DMS 273 (cell line): ENCODE measurements around the gene RTN1.
"Not testable (repeated sequence)": the region's sequence is repeated elsewhere in the genome, so short reads cannot be mapped to it uniquely, and the experiment has no call there.

Experiments used
- DNase-seq: peaks from one replicate; lab custom pipeline; 2025; ENCODE audit not compliant: unreplicated experiment; lab: John Stamatoyannopoulos, UW

Gene RTN1

DNA sequence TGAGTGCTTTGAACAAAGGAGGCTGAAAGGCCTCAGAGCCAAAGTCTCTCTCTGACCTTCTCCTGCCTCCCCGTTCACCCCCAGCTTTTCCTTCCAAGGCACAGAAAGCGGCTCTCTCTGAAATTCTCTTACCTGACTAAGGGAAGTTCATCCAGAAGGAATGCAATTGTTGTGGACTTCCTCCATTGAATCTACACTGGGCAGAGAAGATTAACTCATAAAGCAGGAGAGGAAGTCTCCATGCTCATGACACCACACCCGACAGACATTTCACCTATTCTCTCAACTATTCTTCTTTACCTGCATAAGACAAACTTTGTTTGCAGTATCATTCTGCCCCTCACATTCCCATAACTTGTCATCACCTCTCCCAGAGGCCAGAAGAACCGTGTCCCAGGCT is 164.7 kb downstream of the RTN1 start:
- no peak for DNase-seq

- no peak for DNase-seq
These were observed 165.3 kb downstream of the RTN1 start for GRCh38 chr14:59705245-59705644.

- DNase-seq = no peak
These were observed 166.4 kb downstream of the RTN1 start for GRCh38 chr14:59704054-59704645.

DNA sequence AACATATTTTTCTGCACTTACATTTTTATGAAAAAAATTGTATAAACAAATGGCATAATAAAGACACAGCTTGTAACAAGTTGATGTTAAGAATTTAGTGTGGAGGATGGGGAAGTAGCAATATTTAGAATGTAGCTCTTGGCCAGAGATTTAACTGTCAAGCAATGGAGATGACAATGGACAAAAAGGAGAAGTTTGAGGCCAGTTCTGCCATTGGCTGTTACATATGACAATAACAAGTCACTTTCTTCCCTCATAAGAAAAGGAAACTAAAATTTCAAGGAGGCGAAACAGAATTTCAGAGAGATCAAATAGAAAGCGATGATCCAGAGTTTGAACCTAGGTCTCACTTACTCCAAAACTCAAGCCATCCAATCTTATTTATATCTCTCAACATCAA is 171.1 kb downstream of the RTN1 start:
- no peak for DNase-seq

DNA sequence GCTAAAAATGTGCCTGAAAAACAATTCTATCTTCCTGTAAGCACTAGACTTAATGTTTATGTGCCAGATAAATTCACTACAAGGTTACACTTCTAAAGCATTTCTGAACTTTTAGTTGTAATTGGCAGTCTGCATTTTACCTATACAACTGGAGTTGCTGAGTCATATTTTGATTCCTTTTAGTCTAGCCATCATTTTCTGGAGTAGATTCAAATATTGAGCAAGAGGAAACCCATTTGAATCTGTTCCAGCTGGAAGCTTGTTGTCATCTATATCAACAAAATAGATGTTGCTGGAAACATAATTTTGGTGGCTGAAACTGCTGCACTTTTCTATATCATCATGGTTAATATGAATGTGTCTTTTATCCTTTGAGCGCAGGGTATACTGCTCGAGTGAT is 171.8 kb downstream of the RTN1 start:
- DNase-seq = peak; percentile 19

DNA sequence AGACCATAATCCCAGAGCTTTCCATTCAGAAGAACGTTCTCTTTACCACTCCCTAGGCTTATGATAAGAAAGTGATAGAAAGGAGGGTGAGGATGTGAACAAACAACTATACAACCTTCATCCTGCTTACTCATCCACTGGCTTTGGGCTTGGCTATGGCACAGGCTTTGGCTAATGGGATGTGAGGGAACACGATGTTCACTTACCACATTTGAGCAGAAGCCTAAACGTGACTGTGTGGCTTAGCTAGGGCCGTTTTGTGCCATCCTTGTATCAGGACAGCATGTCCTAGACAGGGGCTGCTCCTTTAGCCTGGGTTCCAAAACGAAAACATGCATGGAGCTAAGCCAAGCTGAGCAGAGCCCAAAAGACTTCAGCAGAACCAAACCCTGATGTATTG is 175.4 kb downstream of the RTN1 start:
- DNase-seq = no peak

DNA sequence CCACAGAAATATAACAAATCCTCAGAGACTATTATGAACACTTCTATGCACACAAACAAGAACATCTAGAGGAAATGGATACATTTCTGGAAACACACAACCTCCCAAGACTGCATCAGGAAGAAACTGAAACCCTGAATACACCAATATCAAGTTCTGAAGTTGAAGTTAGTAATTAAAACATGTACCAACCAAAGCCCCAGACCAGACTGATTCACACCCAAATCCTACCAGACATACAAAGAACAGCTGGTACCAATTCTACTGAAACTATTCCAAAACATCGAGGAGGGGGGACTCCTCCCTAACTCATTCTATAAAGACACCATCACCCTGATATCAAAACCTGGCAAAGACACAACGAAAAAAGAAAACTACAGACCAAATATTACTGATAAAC is 179.3 kb downstream of the RTN1 start:
- no peak for DNase-seq

GRCh38 chr14:59690426-59690825 is 180.2 kb downstream of the RTN1 start:
- DNase-seq = no peak

DNA sequence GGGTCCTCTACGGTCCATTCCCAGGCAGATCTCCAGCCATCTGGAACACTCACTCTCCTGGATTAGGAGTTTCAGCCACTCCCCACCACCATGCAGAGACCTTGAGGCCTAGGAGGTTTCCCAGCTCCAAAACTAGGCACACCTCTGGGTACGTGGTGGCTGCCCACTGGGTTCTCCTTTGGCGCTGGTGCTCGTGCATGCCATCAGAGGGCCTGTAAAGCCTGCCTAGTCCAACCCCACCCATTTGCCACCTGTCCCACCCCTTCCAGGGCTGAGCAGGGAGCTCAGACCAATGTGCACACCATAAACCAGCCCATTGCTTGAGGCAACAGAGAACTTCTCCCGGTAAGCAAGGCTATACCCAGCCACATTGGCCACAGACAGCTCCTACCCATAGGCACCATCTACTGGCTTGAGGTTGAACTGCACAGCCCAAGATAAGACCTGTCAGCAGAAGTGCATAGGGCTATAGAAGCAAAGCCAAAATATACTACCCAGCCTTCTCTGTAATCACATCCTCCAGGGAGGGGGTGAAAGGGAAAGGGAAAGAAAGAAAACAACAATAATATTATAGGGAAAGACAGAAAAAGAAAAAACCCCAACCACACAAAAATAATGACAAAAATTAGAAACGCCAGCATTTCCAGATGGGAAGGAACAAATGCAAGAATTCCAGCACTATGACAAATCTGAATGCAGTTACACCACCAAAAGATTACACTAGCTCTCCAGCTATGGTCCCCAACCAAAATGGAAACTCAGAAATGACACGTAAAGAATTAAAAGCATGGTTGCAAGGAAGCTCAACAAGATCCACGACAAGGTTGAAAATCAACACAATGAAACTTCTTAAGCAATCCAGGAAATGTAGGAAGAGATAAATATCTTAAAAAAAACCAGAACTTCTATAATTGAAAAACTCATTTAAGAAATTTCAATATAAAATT is 182.1 kb downstream of the RTN1 start:
- peak; percentile 71 for DNase-seq

DNA sequence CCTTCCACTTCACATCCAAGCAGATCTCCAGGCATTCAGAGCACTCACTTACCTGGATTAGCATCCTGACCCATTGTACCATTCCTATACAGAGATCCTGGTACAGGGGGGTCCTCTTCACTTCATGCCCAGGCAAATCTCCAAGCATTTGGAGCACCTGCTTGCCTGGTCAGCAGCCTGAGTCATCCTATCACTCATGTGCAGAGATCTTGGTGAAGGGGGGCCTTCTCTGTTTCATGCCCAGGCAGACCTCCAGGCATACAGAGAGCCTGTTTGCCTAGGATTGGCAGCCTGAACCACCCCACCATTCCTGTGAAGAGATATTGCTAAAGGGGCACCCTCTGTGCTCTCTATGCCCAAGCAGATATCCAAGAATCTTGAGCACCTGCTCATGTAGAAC is 182.9 kb downstream of the RTN1 start:
- DNase-seq = no peak

DNA sequence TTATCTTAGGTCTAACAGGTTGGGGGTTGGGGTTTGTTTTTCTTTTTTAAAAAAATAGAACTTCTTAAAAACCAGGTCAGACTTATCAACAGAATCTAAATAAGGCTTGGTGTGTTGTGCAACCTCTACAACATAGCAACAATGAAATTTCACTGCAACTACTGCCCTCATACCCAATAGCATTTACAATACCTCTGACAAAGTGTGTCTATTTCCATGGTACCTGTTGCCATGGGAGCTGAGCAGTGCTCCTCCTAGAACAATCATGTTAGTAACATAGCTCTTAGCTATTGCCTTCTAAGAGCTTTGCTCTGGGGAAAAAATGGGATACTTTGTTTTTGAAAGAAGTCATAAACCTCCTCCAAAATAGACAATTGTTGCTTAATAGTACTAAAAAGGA is 190.7 kb downstream of the RTN1 start:
- DNase-seq = peak; percentile 55

DNA sequence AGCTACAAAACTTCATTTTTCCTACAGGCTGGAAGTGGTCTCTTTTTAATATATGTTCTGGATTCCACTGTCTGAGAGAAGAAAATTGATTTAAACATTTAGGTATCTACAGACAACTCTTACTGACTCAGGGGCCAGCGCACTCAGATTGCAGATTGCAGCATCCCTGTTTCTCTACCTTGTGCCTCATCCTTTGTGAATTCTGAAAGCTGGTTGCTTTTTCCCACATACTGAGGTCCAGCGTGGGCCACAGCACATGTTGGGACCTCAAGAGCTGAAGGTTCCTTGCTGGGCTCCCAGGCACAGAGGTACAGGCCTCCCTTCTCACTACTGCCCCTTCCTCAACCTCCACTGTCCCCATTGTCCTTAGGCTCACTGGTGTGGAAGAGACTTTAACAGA is 192.2 kb downstream of the RTN1 start:
- no peak for DNase-seq

DNA sequence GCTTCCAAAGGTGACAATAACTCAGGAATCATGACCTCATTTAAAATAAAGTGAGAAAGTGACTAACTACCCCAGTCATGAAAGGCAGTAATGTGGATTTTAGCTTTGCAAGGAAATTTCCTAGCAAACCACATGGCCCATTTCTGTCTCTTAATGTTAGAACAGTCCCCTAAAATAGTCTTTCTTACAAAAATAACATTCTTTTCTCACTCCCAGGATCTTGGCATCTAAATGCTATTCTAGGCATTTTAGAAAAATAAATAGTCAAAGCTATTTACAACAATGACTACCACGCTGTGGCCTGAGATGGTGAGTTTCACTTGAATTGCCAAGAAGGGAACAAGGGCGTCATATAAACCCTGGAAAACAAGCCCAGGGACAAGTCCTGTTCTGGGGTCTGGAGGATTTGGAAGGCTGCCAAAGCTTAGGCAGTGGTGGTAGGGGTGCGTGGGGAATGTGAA is 192.8 kb downstream of the RTN1 start:
- DNase-seq = no peak

DNA sequence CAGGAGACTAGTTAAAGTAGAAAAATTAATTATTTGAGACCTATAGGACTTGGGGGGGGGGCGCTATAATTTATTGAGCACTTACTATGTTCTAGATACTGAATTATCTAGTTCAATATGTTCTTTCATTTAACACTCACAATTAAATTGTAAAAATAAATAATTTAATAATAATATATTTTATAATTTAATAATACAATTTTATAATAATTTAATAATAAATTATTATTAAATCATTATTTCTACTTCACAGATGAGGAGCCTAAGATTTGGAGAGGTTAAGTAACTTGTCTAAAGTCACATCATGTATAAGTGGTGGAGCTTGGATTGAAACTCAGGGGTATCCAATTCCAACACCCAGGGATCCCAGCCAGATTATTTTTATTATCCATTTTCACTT is 195.2 kb downstream of the RTN1 start:
- DNase-seq = no peak

DNA sequence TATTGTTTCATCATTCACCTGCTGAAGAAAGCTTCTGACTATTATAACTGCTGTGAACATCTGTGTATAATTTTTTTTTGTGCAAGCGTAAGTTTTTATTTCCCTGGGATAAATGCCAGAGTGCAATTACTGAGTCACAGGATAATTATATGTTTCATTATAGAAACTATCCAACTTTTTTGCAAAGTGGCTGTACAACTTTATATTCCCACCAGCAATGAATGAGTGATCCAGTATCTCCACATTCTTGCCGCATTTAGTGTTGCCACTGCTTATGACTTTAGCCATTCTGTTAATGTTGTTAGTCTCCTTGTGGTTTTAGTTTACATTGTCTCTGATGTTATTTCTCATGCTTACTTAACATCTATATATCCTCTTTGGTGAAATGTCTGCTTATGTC is 205.8 kb downstream of the RTN1 start:
- DNase-seq = peak; percentile 33

DNA sequence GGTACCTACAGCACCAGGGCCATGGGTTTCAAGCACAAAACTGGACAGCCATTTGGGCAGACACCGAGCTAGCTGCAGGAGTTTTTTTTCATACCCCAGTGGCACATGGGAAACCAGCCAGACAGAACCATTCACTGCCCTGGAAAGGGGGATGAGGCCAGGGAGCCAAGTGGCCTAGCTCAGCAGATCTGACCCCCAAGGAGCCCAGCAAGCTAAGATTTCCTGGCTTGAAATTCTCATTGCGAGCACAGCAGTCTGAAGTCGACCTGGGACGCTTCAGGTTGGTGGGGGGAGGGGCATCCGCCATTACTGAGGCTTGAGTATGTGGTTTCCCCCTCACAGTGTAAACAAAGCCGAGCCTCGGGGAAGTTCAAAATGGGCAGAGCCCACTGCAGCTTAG is 212.8 kb downstream of the RTN1 start:
- DNase-seq = no peak

GRCh38 chr14:59656473-59656872 is 214.1 kb downstream of the RTN1 start:
- DNase-seq = no peak

- not testable (repeated sequence) for DNase-seq
These were observed 216.4 kb downstream of the RTN1 start for GRCh38 chr14:59654131-59654530.

- not testable (repeated sequence) for DNase-seq
These were observed 223.7 kb downstream of the RTN1 start for GRCh38 chr14:59646832-59647231.

- DNase-seq = no peak
These were observed 231.7 kb downstream of the RTN1 start for GRCh38 chr14:59638885-59639284.

DNA sequence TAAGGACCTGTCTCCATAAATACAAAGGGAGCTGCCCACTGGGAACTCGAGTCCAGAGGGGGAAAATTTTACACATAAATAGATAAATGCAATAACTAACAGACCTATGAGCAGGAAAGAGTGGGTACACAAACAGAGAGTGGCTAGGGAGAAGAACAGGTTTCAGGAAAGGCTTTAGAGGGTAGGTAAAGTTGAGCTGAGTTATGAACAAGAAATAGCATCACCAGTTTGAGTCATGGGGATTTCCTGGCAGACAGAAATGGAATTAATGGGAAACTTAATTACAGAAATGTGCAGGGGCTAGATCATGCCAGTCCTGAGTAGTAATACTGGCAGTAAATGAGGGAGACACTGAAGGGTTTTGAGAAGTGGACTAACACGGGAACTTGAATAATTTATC is 236.0 kb downstream of the RTN1 start:
- no peak for DNase-seq

DNA sequence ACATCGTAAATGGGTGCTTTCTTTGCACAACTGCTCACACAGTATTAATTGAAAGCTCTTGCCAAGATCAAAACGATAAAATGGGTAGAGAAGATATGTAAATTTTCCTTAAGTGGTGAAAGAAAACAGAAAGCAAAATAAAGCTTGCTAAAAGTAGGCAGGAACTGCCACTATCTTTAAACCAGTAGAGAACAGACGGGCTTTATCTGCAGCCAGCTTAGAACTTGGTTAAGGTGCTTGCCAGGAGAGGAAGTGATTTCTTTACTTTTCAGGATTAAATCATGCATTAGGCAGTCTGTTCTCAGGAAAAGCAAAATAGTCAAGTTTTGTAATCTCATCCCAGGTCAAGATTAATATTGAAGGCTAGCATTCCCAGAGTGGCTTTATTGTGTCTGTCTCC is 237.1 kb downstream of the RTN1 start:
- no peak for DNase-seq
